Mesenchymal stem cell (in vitro differentiated cells and primary cell): Measurements from ENCODE around the gene PPP1R12B.
A peak's percentile ranks its signal among the peaks of the same experiment; 100 is the strongest.
"Not testable (repeated sequence)": the region's sequence is repeated elsewhere in the genome, so short reads cannot be mapped to it uniquely, and the experiment has no call there.

Experiments used
- DNase-seq: peaks from one replicate; pipeline ENCODE4 v3.0.0-alpha.2; 2013
- H2AFZ ChIP-seq: one replicate; pipeline ENCODE4 v1.6.1; 2013; ENCODE audit warnings: low read depth, mild to moderate bottlenecking, control low read depth, inconsistent platforms, low read length, moderate library complexity
- H2AK5ac ChIP-seq: 2 replicates; pipeline ENCODE4 v1.6.1; 2013; ENCODE audit warnings: low read length, moderate library complexity, mild to moderate bottlenecking, inconsistent platforms; ENCODE audit not compliant: severe bottlenecking
- H2BK120ac ChIP-seq: one replicate; pipeline ENCODE4 v1.6.1; 2013; ENCODE audit warnings: low read depth, mild to moderate bottlenecking, inconsistent platforms, low read length, moderate library complexity
- H2BK12ac ChIP-seq, 2 experiments: one replicate each; pipeline ENCODE4 v1.6.1; 2013; ENCODE audit warnings: inconsistent platforms in 2 of 2, low read length in 2 of 2, mild to moderate bottlenecking in 2 of 2, moderate library complexity in 2 of 2, control low read depth in 1 of 2
- H2BK15ac ChIP-seq: one replicate; pipeline ENCODE4 v1.6.1; 2013; ENCODE audit warnings: mild to moderate bottlenecking, low read depth, inconsistent platforms; ENCODE audit not compliant: poor library complexity, severe bottlenecking
- H2BK5ac ChIP-seq: 2 replicates; pipeline ENCODE4 v1.6.1; 2013; ENCODE audit warnings: low read depth, mild to moderate bottlenecking, low read length, control low read depth, inconsistent platforms; ENCODE audit not compliant: poor library complexity, severe bottlenecking
- H3K14ac ChIP-seq, 2 experiments: one replicate each; pipeline ENCODE4 v1.6.1; 2013; ENCODE audit warnings: inconsistent platforms in 2 of 2, low read length in 2 of 2, control low read depth in 1 of 2, mild to moderate bottlenecking in 1 of 2, moderate library complexity in 1 of 2
- H3K18ac ChIP-seq, 2 experiments: one replicate each; pipeline ENCODE4 v1.6.1; 2013; ENCODE audit warnings: inconsistent platforms in 2 of 2, low read length in 2 of 2, control low read depth in 1 of 2, low read depth in 1 of 2, mild to moderate bottlenecking in 1 of 2
- H3K23ac ChIP-seq, 2 experiments: one replicate each; pipeline ENCODE4 v1.6.1; 2013; ENCODE audit warnings: inconsistent platforms in 2 of 2, low read length in 2 of 2, mild to moderate bottlenecking in 2 of 2, moderate library complexity in 2 of 2, control low read depth in 1 of 2
- H3K27ac ChIP-seq: 2 replicates; pipeline ENCODE4 v1.5.1; 2013; ENCODE audit warnings: mild to moderate bottlenecking, moderate library complexity, low read length, control low read depth, inconsistent platforms; ENCODE audit not compliant: poor library complexity, severe bottlenecking
- H3K27me3 ChIP-seq, 2 experiments: 2 replicates each; pipeline versions ENCODE4 v1.6.1 to v1.7.0; 2013; ENCODE audit warnings: low read length in 2 of 2, mild to moderate bottlenecking in 2 of 2, moderate library complexity in 2 of 2, control low read depth in 1 of 2, inconsistent platforms in 1 of 2; ENCODE audit not compliant: control insufficient read depth in 1 of 2, insufficient read depth in 1 of 2
- H3K36me3 ChIP-seq, 2 experiments: 2 replicates each; pipeline versions ENCODE4 v1.6.1 to v1.7.0; 2013; ENCODE audit warnings: low read length in 2 of 2, control low read depth in 1 of 2, inconsistent platforms in 1 of 2, low read depth in 1 of 2, mild to moderate bottlenecking in 1 of 2; ENCODE audit not compliant: insufficient read depth in 2 of 2, control insufficient read depth in 1 of 2
- H3K4ac ChIP-seq, 2 experiments: one replicate each; pipeline ENCODE4 v1.6.1; 2013; ENCODE audit warnings: inconsistent platforms in 2 of 2, low read length in 2 of 2, mild to moderate bottlenecking in 2 of 2, moderate library complexity in 2 of 2, control low read depth in 1 of 2, low read depth in 1 of 2
- H3K4me1 ChIP-seq: 2 replicates; pipeline ENCODE4 v1.6.1; 2013; ENCODE audit warnings: low read depth, low read length, control low read depth; ENCODE audit not compliant: control insufficient read depth, insufficient read depth
- H3K4me2 ChIP-seq: 2 replicates; pipeline ENCODE4 v1.6.1; 2013; ENCODE audit warnings: low read length, mild to moderate bottlenecking, inconsistent platforms; ENCODE audit not compliant: poor library complexity, severe bottlenecking
- H3K4me3 ChIP-seq, 2 experiments: 2 replicates each; pipeline versions ENCODE4 v1.5.1 to v1.7.0; 2013; ENCODE audit warnings: low read length in 2 of 2, mild to moderate bottlenecking in 2 of 2, control low read depth in 1 of 2, low read depth in 1 of 2; ENCODE audit not compliant: insufficient read depth in 1 of 2
- H3K79me1 ChIP-seq: replicated peaks from 2 replicates; pipeline ENCODE4 v1.6.1; 2013; ENCODE audit warnings: mild to moderate bottlenecking, control low read depth, low read length, inconsistent platforms; ENCODE audit not compliant: poor library complexity, severe bottlenecking
- H3K9ac ChIP-seq: 2 replicates; pipeline ENCODE4 v1.7.0; 2013; ENCODE audit warnings: mild to moderate bottlenecking, low read length, moderate library complexity
- H3K9me3 ChIP-seq: 2 replicates; pipeline ENCODE4 v1.7.0; 2013; ENCODE audit warnings: mild to moderate bottlenecking, low read length; ENCODE audit not compliant: control insufficient read depth
- H4K8ac ChIP-seq: one replicate; pipeline ENCODE4 v1.6.1; 2013; ENCODE audit warnings: inconsistent platforms, mild to moderate bottlenecking, low read length, moderate library complexity
- H4K91ac ChIP-seq: one replicate; pipeline ENCODE4 v1.6.1; 2013; ENCODE audit warnings: mild to moderate bottlenecking, low read length, inconsistent platforms
- WGBS: methylation state at CpG from one replicate; pipeline ENCODE4 v1.1.7; 2013; ENCODE audit warnings: mixed read lengths; 5-methylcytosine and 5-hydroxymethylcytosine counted together

Gene PPP1R12B

DNA sequence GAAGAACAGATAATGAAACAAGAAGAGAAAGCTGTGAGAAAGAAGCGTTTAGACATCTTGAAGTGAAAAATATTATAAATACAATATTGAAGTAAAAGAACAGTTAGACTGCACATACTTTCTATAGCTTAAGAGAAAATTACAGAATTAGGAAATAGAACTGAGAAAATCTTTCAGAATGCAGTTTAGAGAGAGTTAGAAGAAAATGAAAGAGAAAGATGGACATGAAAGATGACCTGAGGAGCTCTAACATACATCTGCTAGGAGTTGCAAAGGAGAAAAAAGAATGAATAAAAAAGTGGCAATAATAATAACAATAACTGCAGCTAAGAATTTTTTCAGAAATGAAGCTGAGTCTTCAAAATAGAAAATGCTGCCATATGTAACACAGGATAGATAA lies 173.0 kb downstream of the PPP1R12B start:
- not testable (repeated sequence) for H3K36me3 ChIP-seq, H3K4me2 ChIP-seq, H3K27ac ChIP-seq, H3K4ac ChIP-seq, H3K9ac ChIP-seq, H2BK120ac ChIP-seq, H2AK5ac ChIP-seq, H3K18ac ChIP-seq, H2BK5ac ChIP-seq, H3K9me3 ChIP-seq, H4K91ac ChIP-seq, H3K27me3 ChIP-seq, H2BK12ac ChIP-seq, H2BK15ac ChIP-seq, H3K23ac ChIP-seq, H3K4me1 ChIP-seq, H4K8ac ChIP-seq, H3K4me3 ChIP-seq, DNase-seq, H3K14ac ChIP-seq, H2AFZ ChIP-seq, H3K79me1 ChIP-seq
- WGBS, result no CpG with 5 or more reads among the region's 1 CpG

DNA sequence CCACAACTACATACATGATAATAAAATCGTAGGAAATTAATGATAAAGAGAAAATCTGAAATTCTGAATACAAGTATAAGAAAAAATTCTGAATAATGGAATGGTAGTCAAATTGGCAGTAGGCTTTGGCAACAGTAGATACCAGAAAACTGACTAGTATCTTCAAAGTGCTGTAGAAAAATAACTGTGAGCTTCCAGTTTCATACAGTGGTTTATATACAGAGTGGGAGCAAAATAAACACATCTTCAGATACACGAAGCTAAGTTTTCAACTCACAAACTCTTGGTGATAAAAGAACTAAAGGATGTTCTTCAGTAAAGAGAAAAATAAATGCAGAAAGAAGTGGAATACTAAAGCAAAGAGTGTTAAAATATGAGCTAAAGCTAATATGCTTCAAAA lies 173.4 kb downstream of the PPP1R12B start:
- H4K8ac ChIP-seq, result no peak overlapping the region
- H2BK15ac ChIP-seq, result no peak overlapping the region
- H2BK12ac ChIP-seq, result no peak overlapping the region
- no peaks in the 10 kb centered on the region for H3K36me3 ChIP-seq
- H2BK5ac ChIP-seq, result no peak overlapping the region
- no peaks in the 10 kb centered on the region for H3K9me3 ChIP-seq
- no peak for DNase-seq
- H3K4ac ChIP-seq, result no peak overlapping the region
- H3K9ac ChIP-seq, result no peak overlapping the region
- no peak overlapping the region for H3K23ac ChIP-seq
- H2BK120ac ChIP-seq, result no peak overlapping the region
- H3K27me3 ChIP-seq, result no peaks in the 10 kb centered on the region
- H4K91ac ChIP-seq, result no peak overlapping the region
- H3K4me3 ChIP-seq, result no peak overlapping the region
- H3K4me2 ChIP-seq, result no peak overlapping the region
- H3K4me1 ChIP-seq, result no peaks in the 10 kb centered on the region
- WGBS, result no CpG with 5 or more reads among the region's 2 CpGs
- no peak overlapping the region for H3K18ac ChIP-seq
- H3K14ac ChIP-seq, result no peak overlapping the region
- no peak overlapping the region for H2AK5ac ChIP-seq
- H3K79me1 ChIP-seq, result peaks cover 4% of the 10 kb centered on the region
- no peak overlapping the region for H2AFZ ChIP-seq
- H3K27ac ChIP-seq, result no peak overlapping the region

DNA sequence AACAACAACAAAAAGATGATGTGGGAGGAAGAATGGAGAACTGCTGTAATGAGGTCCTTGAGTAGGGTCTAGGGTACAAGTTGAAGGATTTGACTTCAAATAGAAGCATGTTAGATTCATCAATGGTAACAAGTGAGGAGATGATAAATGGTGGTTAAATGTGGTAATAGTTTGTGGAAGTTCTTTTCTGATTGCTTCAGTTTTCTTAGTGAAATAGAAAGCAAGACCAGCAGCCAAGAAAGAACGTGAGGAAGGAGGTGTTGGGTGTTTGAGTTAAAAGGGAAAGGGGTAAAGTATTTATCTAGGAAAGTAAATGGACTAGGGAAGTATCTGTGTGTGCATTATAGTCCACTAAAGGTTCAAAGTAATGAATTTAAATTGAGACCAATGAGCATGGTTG lies 177.6 kb downstream of the PPP1R12B start:
- H2BK12ac ChIP-seq, H3K4me3 ChIP-seq, H3K4ac ChIP-seq, H3K27me3 ChIP-seq, H3K9ac ChIP-seq, H3K9me3 ChIP-seq, H3K79me1 ChIP-seq, H3K18ac ChIP-seq, H4K91ac ChIP-seq, H2BK15ac ChIP-seq, H3K36me3 ChIP-seq, H2AK5ac ChIP-seq, H3K4me2 ChIP-seq, H3K14ac ChIP-seq, H3K27ac ChIP-seq, H4K8ac ChIP-seq, DNase-seq, H2AFZ ChIP-seq, H3K23ac ChIP-seq, H2BK5ac ChIP-seq, H3K4me1 ChIP-seq, H2BK120ac ChIP-seq: not testable (repeated sequence)
- 90% methylated on average over 1 of the region's 1 CpG for WGBS

DNA sequence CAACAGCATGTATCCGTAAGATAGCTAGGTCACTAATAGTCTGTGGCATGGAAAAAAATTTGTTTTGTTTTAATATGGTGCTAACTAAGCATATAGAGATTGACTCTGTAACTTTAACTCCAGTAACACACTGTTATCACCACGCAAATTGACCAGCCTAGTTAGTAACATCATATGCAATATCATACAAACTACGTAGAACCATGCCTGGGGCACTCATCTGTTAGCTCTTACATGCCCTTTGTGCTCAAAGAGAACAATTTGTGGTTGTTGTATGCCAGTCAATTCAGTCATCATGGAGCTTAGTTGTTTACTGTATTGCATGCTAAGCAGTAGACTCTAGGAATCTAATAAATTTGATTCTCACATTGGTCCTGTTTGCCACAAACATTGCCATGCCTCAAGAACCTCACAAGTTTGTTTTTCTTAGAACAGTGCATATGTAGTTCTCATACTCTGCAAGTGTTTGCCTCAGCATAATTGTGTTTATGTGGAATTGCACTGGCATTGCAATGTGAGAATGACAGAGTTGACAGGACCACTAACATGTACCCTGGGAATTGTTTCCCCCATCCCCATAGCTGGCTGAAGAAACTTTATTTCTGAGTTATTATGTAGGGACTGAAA lies 179.7 kb downstream of the PPP1R12B start:
- H3K27me3 ChIP-seq, H3K4ac ChIP-seq, H2BK15ac ChIP-seq, H3K18ac ChIP-seq, H2AK5ac ChIP-seq, H3K27ac ChIP-seq, H3K14ac ChIP-seq, H3K23ac ChIP-seq, H3K9me3 ChIP-seq, H4K91ac ChIP-seq, H3K4me1 ChIP-seq, H4K8ac ChIP-seq, H3K36me3 ChIP-seq, H2BK5ac ChIP-seq, H3K4me3 ChIP-seq, DNase-seq, H3K79me1 ChIP-seq, H2AFZ ChIP-seq, H3K4me2 ChIP-seq, H2BK12ac ChIP-seq, H3K9ac ChIP-seq: not testable (repeated sequence)
- 100% methylated on average over 1 of the region's 3 CpGs for WGBS
- H2BK120ac ChIP-seq, result peak overlapping the region; percentile 5
